Naive thymus-derived CD4-positive, alpha-beta T cell (primary cell): ENCODE measurements around the gene PFAS. TPM values are rescaled to one million over a fixed set of nuclear protein-coding genes. Genes with fewer than 3 reads are reported as not detected.

Experiments
- ATAC-seq: fragments of 150-1000 bp; cut with Tn5 transposase; 2 replicates; pipeline ENCODE4 v1.10.0; 2021; ENCODE audit warnings: mild to moderate bottlenecking, moderate library complexity
- CTCF ChIA-PET: fragments of 350-600 bp; sonication (Branson Sonifier 250); formaldehyde crosslinking; loops from one replicate; lab custom pipeline; 2021; ENCODE audit warnings: antibody characterized with exemption; lab: Charles Lee
- POLR2A ChIA-PET: fragments of 350-600 bp; sonication (Branson Sonifier 250); formaldehyde crosslinking; loops from one replicate; lab custom pipeline; 2021; ENCODE audit warnings: antibody characterized with exemption, inconsistent platforms; lab: Charles Lee
- DNase-seq, 9 donors: peaks; one replicate each; pipeline versions ENCODE4 v3.0.0 to v3.0.0-alpha.2; 2020 to 2022; ENCODE audit warnings: mixed read lengths in 1 of 9
- H3K27ac ChIP-seq: one replicate; pipeline ENCODE4 v1.7.0; 2013; ENCODE audit warnings: mild to moderate bottlenecking, low read depth, low read length, moderate library complexity
- H3K27me3 ChIP-seq, 2 donors: one replicate each; pipeline ENCODE4 v1.7.0; 2013; ENCODE audit warnings: low read length in 2 of 2, mild to moderate bottlenecking in 2 of 2, moderate library complexity in 2 of 2; ENCODE audit not compliant: control insufficient read depth in 2 of 2, insufficient read depth in 2 of 2
- H3K36me3 ChIP-seq, 3 experiments: 1 replicate in 2 of 3; 2 replicates in 1 of 3; pipeline ENCODE4 v1.7.0; 2013; ENCODE audit warnings: low read length in 3 of 3, mild to moderate bottlenecking in 3 of 3, moderate library complexity in 1 of 3; ENCODE audit not compliant: insufficient read depth in 3 of 3, control insufficient read depth in 2 of 3
- H3K4me1 ChIP-seq, 2 donors: one replicate each; pipeline ENCODE4 v1.7.0; 2013; ENCODE audit warnings: low read length in 2 of 2, mild to moderate bottlenecking in 2 of 2, moderate library complexity in 1 of 2; ENCODE audit not compliant: control insufficient read depth in 2 of 2, insufficient read depth in 2 of 2
- H3K4me3 ChIP-seq: 2 replicates; pipeline ENCODE4 v1.7.0; 2013; ENCODE audit warnings: mild to moderate bottlenecking, low read length
- H3K9me3 ChIP-seq, 3 experiments: 1 replicate in 2 of 3; 2 replicates in 1 of 3; pipeline ENCODE4 v1.7.0; 2013; ENCODE audit warnings: low read length in 3 of 3; ENCODE audit not compliant: control insufficient read depth in 2 of 3
- H3K27ac Mint-ChIP-seq, 9 donors: one replicate each; pipeline ENCODE4 v1.8.0; 2020 to 2022; ENCODE audit warnings: mixed read lengths in 9 of 9, mild to moderate bottlenecking in 8 of 9, moderate library complexity in 5 of 9, inconsistent platforms in 2 of 9
- H3K27me3 Mint-ChIP-seq, 5 donors: one replicate each; pipeline ENCODE4 v1.8.0; 2021 to 2022; ENCODE audit warnings: mixed read lengths in 5 of 5, mild to moderate bottlenecking in 1 of 5
- H3K36me3 Mint-ChIP-seq, 5 donors: one replicate each; pipeline ENCODE4 v1.8.0; 2020 to 2022; ENCODE audit warnings: mixed read lengths in 5 of 5, mild to moderate bottlenecking in 3 of 5, inconsistent platforms in 1 of 5
- H3K4me1 Mint-ChIP-seq, 7 donors: one replicate each; pipeline ENCODE4 v1.8.0; 2020 to 2022; ENCODE audit warnings: mixed read lengths in 7 of 7, mild to moderate bottlenecking in 3 of 7, inconsistent platforms in 1 of 7
- H3K4me3 Mint-ChIP-seq, 10 donors: one replicate each; pipeline ENCODE4 v1.8.0; 2020 to 2022; ENCODE audit warnings: mild to moderate bottlenecking in 10 of 10, mixed read lengths in 10 of 10, moderate library complexity in 6 of 10, inconsistent platforms in 2 of 10
- H3K9me3 Mint-ChIP-seq, 11 donors: one replicate each; pipeline ENCODE4 v1.8.0; 2020 to 2022; ENCODE audit warnings: mixed read lengths in 11 of 11, mild to moderate bottlenecking in 4 of 11, inconsistent platforms in 1 of 11, moderate library complexity in 1 of 11
- intact Hi-C, 2 donors: fragments of 100-400 bp; cut with micrococcal nuclease; formaldehyde crosslinking; loops; one replicate each; pipeline ENCODE4 v1.15.1; 2023
- polyA plus RNA-seq, 2 donors: library from polyadenylated mRNA; unstranded; fragments of 300-500 nt; fragmentation: Illumina TruSeq; gene quantifications; one replicate each; pipeline ENCODE4 v1.2.3, GENCODE V29; 2021
- total RNA-seq, 6 experiments: library from RNA in 5 of 6; stranded (reverse) in 5 of 6; gene quantifications; 1 replicate in 5 of 6; 2 replicates in 1 of 6; pipeline ENCODE4 v1.2.3 and lab custom pipeline; 2021 to 2026

Gene PFAS
- total and polyA plus RNA-seq, 7 experiments from 2014 or later, result 15.2 to 68.9 (median 31.7) TPM

- peaks cover 0 to 7% (median 0%) of the 10 kb centered on the region in 3 experiments for H3K36me3 ChIP-seq
- POLR2A ChIA-PET, result interaction anchor here (0.6 to 3.1 kb wide), 16 partner anchors 12 to 150 kb away, joined by 3 to 31 read pairs (median 4); partner anchors contain the start of genes CTC1 and PFAS
- Mint-ChIP-seq H3K4me3 (peak overlapping the region; percentile 92 to 100 (median 97)), H3K4me1 (peaks cover 27 to 46% (median 43%) of the 10 kb centered on the region in 7 donors), H3K27ac (peak overlapping the region in 8 of 9 donors; percentile 89 to 98 (median 96)), H3K27me3 (no peaks in the 10 kb centered on the region), H3K9me3 (no peaks in the 10 kb centered on the region), H3K36me3 (peaks cover 0 to 5% (median 0%) of the 10 kb centered on the region in 5 donors)
- H3K9me3 ChIP-seq, result no peaks in the 10 kb centered on the region
- CTCF ChIA-PET, result interaction anchor here (0.6 to 1.4 kb wide), 3 partner anchors 12 to 68 kb away, joined by 3 to 4 read pairs (median 3); no protein-coding TSS in a partner anchor
- peak in 1 of 9 donors; percentile 86 for DNase-seq
- peaks cover 8 to 19% of the 10 kb centered on the region in 2 donors for H3K4me1 ChIP-seq
- peak overlapping the region; percentile 96 for H3K27ac ChIP-seq
- no peak for ATAC-seq
- peak overlapping the region; percentile 95 for H3K4me3 ChIP-seq
- intact Hi-C loops, result loop anchor here in 1 of 2 donors (2.0 kb wide), 1 partner anchor 94 kb away; the partner anchor contains the start of gene RPL26
- no peaks in the 10 kb centered on the region for H3K27me3 ChIP-seq
These were observed 40.0 kb downstream of the PFAS start for GRCh38 chr17:8289103-8289397.

- CTCF ChIA-PET, result interaction anchor here (0.8 kb wide), 1 partner anchor 216 kb away, joined by 3 read pairs; no protein-coding TSS in a partner anchor
- Mint-ChIP-seq H3K4me3 (peak overlapping the region; percentile 81 to 100 (median 97)), H3K27me3 (no peaks in the 10 kb centered on the region), H3K4me1 (peaks cover 32 to 52% (median 47%) of the 10 kb centered on the region in 7 donors), H3K36me3 (peaks cover 0 to 5% (median 0%) of the 10 kb centered on the region in 5 donors), H3K27ac (peak overlapping the region in 7 of 9 donors; percentile 21 to 96 (median 65)), H3K9me3 (no peaks in the 10 kb centered on the region)
- POLR2A ChIA-PET, result no interaction called here
- peaks cover 0 to 7% (median 0%) of the 10 kb centered on the region in 3 experiments for H3K36me3 ChIP-seq
- no peak overlapping the region for H3K4me3 ChIP-seq
- no peak for ATAC-seq
- no peaks in the 10 kb centered on the region for H3K9me3 ChIP-seq
- no peak overlapping the region for H3K27ac ChIP-seq
- DNase-seq, result no peak
- peaks cover 8 to 22% of the 10 kb centered on the region in 2 donors for H3K4me1 ChIP-seq
- H3K27me3 ChIP-seq, result no peaks in the 10 kb centered on the region
- intact Hi-C loops, result no loop called here
These were observed 41.0 kb downstream of the PFAS start for GRCh38 chr17:8290043-8290442.

DNA sequence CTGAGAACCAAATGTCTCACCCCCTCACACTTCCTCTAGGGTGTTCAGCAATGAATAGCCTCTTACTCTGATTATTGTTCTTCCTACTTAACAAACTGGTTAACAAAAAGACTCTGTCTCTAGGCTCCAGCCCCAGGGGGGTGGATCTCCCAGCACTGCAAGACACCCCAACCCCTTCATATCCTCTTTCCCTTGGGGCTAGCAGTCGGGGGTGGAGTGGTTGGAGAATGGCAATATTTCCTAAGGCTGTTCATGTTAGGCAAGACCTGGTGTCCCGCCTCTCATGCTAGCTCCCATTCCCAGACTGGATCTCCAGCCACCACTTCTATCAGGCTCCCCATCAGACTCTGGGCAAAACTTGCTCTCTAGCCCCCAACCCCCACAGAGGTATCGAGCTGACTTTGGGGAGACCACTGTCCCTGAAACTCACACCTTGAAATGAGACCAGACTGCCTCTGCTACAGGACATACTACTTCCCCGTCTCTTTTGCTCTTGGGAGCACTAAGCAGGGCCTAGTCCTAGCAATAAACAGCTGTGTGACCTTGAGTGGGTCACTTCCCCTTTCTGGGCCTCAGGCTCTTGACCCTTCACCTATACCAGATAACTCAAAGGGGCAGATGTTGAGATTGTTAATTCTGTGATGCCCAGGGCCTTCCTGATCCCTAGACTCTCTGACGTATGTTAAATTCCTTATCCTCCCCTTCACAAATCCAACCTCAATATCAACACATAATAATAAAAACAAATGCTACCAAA, 43.7 kb downstream of the PFAS start:
- Histone ChIP-seq H3K9me3 (no peaks in the 10 kb centered on the region), H3K27ac (no peak overlapping the region), H3K4me1 (peaks cover 12 to 24% of the 10 kb centered on the region in 2 donors), H3K4me3 (no peak overlapping the region), H3K36me3 (peaks cover 0 to 7% (median 0%) of the 10 kb centered on the region in 3 experiments), H3K27me3 (no peaks in the 10 kb centered on the region)
- no peak for ATAC-seq
- ChIA-PET POLR2A (interaction anchor here (0.7 to 8.8 kb wide), 4 partner anchors 9 to 168 kb away, joined by 3 to 121 read pairs (median 3); partner anchors contain the start of genes CTC1 and PFAS), CTCF (interaction anchor here (1.2 kb wide), 1 partner anchor 45 kb away, joined by 3 read pairs; the partner anchor contains the start of gene CTC1)
- intact Hi-C loops, result no loop called here
- peaks cover 0 to 5% (median 0%) of the 10 kb centered on the region in 5 donors for H3K36me3 Mint-ChIP-seq
- peaks cover 29 to 62% (median 55%) of the 10 kb centered on the region in 7 donors for H3K4me1 Mint-ChIP-seq
- H3K27ac Mint-ChIP-seq, result peak overlapping the region; percentile 2 to 78 (median 44)
- no peaks in the 10 kb centered on the region for H3K27me3 Mint-ChIP-seq
- H3K4me3 Mint-ChIP-seq, result peak overlapping the region in 5 of 10 donors; percentile 4 to 40 (median 12)
- no peak for DNase-seq
- peaks cover 0 to 3% (median 0%) of the 10 kb centered on the region in 11 donors for H3K9me3 Mint-ChIP-seq

DNA sequence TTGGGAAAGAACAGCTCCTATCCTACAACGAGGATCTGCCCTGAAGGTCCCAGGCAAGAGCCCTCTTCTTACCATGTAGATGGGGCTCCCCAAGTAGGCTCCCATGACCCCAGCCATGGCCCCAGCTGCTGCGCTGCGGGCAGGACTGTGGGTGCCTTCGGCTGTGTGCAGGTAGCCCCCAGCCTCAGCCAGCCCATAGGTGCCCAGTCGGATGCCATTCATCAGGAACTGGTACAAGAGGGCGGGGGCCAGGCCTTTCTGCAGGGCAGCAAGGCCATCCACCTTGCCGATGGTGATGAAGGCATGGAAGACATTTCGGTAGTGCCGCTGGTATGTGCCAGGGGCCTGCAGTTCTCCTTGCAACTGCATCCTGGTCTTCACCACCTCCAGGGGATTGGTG, 45.3 kb downstream of the PFAS start:
- intact Hi-C loops, result loop anchor here in 1 of 2 donors (2.0 kb wide), 1 partner anchor 176 kb away; the partner anchor contains the start of gene ALOXE3
- DNase-seq (no peak), ATAC-seq (no peak)
- ChIA-PET POLR2A (interaction anchor here (1.2 to 8.8 kb wide), 10 partner anchors 10 to 175 kb away, joined by 3 to 121 read pairs (median 10); partner anchors contain the start of genes CTC1 and PFAS), CTCF (interaction anchor here (1.1 to 2.6 kb wide), 6 partner anchors 12 to 175 kb away, joined by 3 to 11 read pairs (median 4); partner anchors contain the start of genes CTC1 and PFAS)
- Mint-ChIP-seq H3K4me3 (peak overlapping the region; percentile 87 to 97 (median 90)), H3K27me3 (no peaks in the 10 kb centered on the region), H3K27ac (peak overlapping the region; percentile 81 to 98 (median 93)), H3K4me1 (peaks cover 25 to 50% (median 43%) of the 10 kb centered on the region in 7 donors), H3K36me3 (peaks cover 0 to 5% (median 0%) of the 10 kb centered on the region in 5 donors), H3K9me3 (peaks cover 0 to 3% (median 0%) of the 10 kb centered on the region in 11 donors)
- no peaks in the 10 kb centered on the region for H3K27me3 ChIP-seq
- H3K36me3 ChIP-seq, result no peaks in the 10 kb centered on the region
- peak overlapping the region; percentile 86 for H3K27ac ChIP-seq
- peaks cover 9 to 17% of the 10 kb centered on the region in 2 donors for H3K4me1 ChIP-seq
- no peak overlapping the region for H3K4me3 ChIP-seq
- no peaks in the 10 kb centered on the region for H3K9me3 ChIP-seq

- Histone ChIP-seq H3K9me3 (no peaks in the 10 kb centered on the region), H3K4me3 (peak overlapping the region; percentile 96), H3K4me1 (peaks cover 4 to 13% of the 10 kb centered on the region in 2 donors), H3K27me3 (no peaks in the 10 kb centered on the region), H3K27ac (peak overlapping the region; percentile 86), H3K36me3 (no peaks in the 10 kb centered on the region)
- POLR2A ChIA-PET, result interaction anchor here (0.7 to 8.8 kb wide), 23 partner anchors 11 to 608 kb away, joined by 3 to 121 read pairs (median 5); partner anchors contain the start of genes AURKB, BORCS6, CTC1 and PFAS
- H3K9me3 Mint-ChIP-seq, result peaks cover 0 to 3% (median 0%) of the 10 kb centered on the region in 11 donors
- H3K4me3 Mint-ChIP-seq, result peak overlapping the region; percentile 87 to 97 (median 90)
- CTCF ChIA-PET, result interaction anchor here (0.6 to 2.6 kb wide), 13 partner anchors 13 to 176 kb away, joined by 3 to 11 read pairs (median 4); partner anchors contain the start of genes CTC1 and PFAS
- ATAC-seq (no peak), DNase-seq (no peak)
- H3K36me3 Mint-ChIP-seq, result peaks cover 0 to 5% (median 0%) of the 10 kb centered on the region in 5 donors
- peak overlapping the region; percentile 81 to 98 (median 93) for H3K27ac Mint-ChIP-seq
- intact Hi-C loops, result loop anchor here (1.0 to 2.0 kb wide), 7 partner anchors 46 to 444 kb away; partner anchors contain the start of genes PFAS (in 2 of the 2) and ALOXE3 (in 1 of the 2)
- peaks cover 23 to 45% (median 38%) of the 10 kb centered on the region in 7 donors for H3K4me1 Mint-ChIP-seq
- no peaks in the 10 kb centered on the region for H3K27me3 Mint-ChIP-seq
These were observed 45.8 kb downstream of the PFAS start for GRCh38 chr17:8294814-8295316.
